Inflammatory macrophage treated with lipopolysaccharide for 4 hours (primary cell): Measurements from ENCODE around the gene LYPD8.

Source experiments
- DNase-seq: peaks from one replicate; pipeline ENCODE4 v3.0.0-alpha.2; 2020

The LYPD8 gene

DNA sequence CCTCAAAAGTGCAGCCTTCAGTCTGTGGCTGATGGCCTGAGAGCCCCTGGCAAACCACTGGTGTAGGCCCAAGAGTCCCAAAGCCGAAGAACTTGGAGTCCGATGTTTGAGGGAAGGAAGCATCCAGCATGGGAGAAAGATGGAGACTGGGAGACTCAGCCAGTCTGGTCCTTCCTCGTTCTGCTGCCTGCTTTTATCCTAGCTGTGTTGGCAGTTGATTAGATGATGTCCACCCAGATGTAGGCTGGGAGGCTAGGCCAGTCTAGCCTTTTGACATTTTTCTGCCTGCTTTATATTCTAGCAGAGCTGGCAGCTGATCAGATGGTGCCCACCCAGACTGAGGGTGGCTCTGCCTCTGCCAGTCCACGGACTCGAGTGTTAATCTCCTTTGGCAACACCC is 1.1 kb upstream of the LYPD8 start:
- DNase-seq = no peak

DNA sequence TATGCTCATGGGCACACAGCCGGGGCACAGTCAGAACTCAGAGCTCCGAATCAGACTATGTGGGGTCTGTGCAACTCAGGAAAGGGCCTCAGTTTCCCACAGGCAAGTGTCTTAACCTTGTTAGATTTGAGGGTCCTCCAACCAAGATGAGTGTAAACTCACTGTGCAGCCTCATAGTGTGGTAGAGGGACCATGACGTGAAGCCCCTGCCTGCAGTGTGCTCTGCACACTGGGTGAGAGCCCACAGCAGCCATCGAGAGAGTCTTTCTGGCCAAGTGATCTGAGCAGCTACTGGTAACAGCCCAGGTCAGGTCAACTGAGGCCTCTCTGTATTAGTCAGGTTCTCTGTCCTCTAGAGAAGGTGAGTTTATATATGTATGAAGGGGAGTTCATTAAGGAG is 592 bp upstream of the LYPD8 start:
- DNase-seq = no peak

DNA sequence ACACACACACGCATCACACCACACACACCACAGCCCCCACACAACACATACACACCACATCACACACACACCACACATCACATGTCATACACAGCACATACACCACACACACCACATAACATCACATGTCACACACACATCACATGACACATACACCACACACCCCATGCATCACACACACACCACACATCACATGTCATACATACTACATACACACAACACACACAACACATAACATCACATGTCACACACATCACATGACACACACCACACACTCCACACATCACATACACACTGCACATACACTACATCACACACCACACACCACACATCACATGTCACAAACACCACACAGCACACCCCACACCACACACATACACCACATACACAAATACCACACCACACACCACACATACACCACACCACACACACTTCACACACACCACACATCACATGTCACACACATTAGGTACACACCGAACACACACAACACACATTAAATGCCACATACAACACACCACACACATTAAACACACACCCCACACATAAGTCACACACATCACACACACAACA is 1.8 kb downstream of the LYPD8 start:
- DNase-seq = no peak

DNA sequence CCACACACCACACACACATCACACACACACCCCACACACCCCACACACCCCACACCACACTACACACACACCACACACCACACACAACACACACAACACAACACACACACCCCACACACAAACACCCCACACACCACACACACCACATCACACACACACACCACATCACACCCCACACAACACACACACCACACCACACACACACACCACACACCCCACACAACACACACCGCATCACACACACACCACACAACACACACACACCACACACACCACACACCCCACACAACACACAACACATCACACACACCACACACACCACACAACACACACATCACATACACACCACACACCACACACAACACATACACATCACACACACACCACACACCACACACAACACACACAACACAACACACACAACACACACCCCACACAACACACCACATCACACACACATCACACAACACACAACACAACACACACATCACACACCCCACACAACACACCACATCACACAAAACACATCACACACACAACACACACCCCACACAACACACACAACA is 2.4 kb downstream of the LYPD8 start:
- no peak for DNase-seq

- DNase-seq = no peak
These were observed 3.2 kb downstream of the LYPD8 start for GRCh38 chr1:248752161-248753028.

DNA sequence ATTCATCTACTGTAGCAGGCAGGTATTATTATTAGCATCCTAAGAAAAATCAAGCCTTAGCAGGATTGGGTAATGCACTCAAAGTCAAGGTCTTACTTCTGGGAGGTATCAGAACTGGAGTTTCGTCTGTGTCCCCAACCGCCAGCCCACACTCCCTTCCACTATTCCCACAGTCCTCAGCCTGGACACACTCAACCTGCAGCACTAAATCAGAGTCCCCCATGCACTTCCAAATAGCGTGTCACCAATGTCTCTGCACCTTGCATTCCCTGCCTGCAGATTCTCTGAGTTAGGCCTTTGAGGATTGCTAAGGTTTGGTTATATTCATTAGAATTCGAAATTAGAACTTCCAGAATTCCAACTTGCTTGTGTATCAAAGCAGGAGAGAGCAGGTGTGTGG is 3.9 kb downstream of the LYPD8 start:
- no peak for DNase-seq

GRCh38 chr1:248751142-248751541 is 4.4 kb downstream of the LYPD8 start:
- no peak for DNase-seq

DNA sequence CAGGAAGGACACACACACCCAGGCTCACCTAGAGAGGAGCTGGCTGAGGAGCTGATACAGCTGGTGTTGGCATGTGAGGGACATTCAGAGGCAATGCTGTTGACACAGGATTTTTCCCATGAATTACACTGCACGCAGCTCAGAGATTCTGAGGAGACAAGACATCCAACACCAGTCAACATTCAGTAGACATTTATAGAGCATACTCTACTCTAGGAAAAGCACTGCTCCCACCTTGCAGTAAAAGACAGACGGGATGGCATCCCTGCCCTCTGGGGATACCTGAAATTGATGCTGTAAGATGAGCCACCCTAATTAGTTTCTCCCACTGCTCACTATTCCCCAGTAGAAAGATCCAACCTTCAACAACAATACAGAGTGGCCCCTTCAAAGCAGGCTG is 5.1 kb downstream of the LYPD8 start:
- no peak for DNase-seq

GRCh38 chr1:248748211-248748610 is 7.3 kb downstream of the LYPD8 start:
- DNase-seq = no peak

DNA sequence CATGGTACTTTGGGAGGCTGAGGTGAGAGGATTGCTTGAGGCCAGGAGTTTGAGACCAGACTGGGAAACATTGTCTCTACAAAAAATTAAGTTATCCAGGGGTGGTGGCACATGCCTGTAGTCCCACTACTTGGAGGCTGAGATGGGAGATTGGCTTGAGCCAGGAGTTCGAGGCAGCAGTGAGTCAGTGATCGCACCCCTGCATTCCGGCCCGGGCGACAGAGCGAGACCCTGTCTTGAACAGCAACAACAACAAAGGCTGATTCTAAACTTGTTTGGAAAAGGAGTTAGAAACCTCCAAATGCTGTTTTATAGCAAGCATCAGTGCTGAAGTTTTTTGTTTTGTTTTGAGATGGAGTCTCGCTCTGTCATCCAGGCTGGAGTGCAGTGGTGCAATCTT is 14.7 kb downstream of the LYPD8 start:
- no peak for DNase-seq

GRCh38 chr1:248739572-248740205 is 15.9 kb downstream of the LYPD8 start:
- DNase-seq = peak; percentile 13

DNA sequence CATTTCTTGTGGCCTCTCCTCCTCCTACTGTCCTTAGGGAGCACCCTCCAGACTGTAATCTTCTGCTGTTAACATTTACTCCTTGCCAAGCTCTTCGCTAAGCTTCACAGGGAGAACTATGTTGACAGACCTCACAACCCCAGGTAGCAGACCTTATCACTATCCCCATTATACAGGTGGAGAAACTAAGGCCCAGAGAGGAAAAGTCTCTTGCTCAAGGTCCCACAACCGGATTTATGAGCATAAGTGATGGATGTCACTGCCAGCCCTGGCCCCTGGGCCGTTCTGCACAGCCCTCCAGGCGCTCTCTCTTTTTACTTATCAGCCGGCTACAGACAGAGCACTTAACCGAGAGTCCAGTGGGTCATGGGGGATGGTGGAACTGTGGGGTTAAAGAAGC is 18.1 kb downstream of the LYPD8 start:
- DNase-seq = no peak

- no peak for DNase-seq
These were observed 18.6 kb downstream of the LYPD8 start for GRCh38 chr1:248736977-248737376.

- no peak for DNase-seq
These were observed 22.0 kb downstream of the LYPD8 start for GRCh38 chr1:248733566-248733965.

GRCh38 chr1:248730507-248731335 is 24.8 kb downstream of the LYPD8 start:
- no peak for DNase-seq

DNA sequence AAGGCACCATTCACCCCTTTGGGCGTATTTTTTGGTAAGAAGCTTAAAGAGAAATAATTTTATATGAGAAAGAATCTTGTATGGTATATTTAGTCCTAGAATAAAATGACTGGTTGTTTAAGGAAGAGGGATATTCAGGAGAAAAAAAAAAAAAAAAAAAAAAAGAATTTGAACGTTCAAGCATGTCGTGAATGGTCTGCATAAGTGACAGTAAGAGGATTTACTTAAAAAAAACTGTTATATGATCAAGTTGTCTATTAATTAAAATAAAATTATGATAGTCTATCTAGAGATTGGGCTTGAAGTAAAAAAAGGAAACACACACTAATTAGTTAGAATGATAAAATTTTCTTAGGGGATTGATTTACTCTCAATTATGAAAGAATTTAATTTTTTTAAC is 41.3 kb downstream of the LYPD8 start:
- no peak for DNase-seq

DNA sequence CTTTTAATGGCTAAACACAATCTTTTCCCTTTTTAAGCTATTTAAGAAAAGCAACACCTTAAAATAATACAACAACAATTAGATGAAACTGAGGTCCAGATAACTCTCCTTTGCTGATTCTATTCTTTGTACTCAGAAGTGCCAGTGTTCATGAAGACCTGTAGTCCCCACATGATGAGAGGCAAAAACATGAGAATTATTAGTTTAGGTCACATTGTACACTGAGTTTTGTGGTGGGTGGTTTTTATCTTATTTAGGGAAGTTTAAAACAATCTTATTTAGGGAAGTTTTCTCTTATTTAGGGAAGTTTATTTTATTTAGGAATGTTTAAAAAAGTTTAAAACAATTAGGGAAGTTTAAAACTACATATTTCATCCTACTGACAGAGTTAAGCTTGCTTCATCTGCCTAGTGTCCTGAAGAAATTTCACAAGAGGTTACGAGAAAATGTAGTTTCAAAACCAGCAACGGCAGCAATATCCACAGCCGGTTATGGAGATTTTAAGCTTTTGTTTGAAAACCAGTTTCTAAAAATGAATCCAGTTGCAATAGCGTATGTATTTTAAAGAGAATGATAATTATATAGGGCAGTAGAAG is 45.2 kb downstream of the LYPD8 start:
- peak; percentile 85 for DNase-seq

- DNase-seq = no peak
These were observed 51.0 kb downstream of the LYPD8 start for GRCh38 chr1:248704606-248705005.

DNA sequence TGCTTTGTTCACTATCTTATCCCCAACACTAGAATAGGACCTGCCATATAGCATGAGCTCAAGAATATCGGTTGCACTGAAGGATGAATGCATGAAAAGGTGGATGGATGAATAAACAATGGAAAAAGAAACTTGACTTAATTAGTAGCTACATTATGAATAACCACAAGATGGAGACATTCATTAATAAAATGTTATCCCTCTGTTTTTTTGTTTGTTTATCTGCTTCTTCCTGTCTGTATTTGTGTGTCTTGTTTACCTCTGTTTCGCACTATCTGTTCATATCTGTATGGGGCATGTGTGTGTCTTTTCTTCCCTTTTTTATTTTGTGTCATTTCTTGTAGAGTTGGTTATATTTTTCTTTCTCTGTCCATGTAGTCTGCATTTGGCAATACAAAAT is 51.9 kb downstream of the LYPD8 start:
- DNase-seq = peak; percentile 26

GRCh38 chr1:248702714-248703113 is 52.8 kb downstream of the LYPD8 start, which contains the start of gene OR14I1:
Gene OR14I1, minus strand, starts transcription at chr1:248702766.
- no peak for DNase-seq

DNA sequence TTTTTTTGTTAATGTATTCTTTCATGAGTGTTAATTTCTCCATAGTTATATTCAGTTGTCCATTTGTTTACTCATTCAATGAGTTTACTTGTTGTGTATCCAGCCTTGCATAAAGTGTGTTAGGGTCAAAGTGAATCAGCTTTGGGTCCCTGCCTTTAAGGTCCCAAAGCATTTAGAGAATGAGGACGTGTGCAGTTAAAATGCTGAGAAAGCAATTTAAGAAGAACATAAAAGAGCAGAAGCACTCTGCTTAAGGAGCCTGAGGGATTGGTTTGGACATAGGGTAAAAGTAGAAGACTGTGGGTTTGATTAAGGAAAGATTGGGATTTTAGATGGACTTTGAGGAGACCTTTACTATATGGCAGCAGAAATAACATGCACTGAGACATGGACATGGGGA is 56.5 kb downstream of the LYPD8 start:
- no peak for DNase-seq

DNA sequence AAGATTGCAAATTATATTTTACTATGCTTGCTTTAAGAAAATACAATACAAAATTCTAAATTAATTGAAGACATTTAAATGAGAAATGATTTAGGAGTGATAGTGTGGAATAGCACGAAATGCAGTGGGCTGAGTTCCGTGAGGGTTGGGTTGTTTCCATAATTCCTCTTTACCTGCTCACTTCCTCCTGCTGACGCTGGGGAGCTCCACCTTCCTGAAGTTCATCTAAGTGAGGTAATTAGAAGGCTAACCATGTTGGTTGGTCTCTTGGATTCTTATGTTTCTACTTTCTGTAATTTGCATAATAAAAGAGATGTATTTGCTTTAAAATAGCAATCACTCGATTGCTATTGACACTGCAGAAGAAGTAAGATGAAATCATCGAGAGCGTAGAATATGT is 57.7 kb downstream of the LYPD8 start:
- no peak for DNase-seq
